GM12878 (cell line): Measurements from ENCODE around the gene CDKL5.

Source experiments
- CTCF ChIP-seq, 3 experiments: IDR thresholded peaks in 2 of 3; conservative IDR thresholded peaks in 1 of 3; 2 replicates each; pipeline ENCODE4 v1.5.1; 2011; ENCODE audit warnings: low read depth in 3 of 3, low read length in 3 of 3, mild to moderate bottlenecking in 3 of 3, control low read depth in 2 of 3, moderate library complexity in 2 of 3, inconsistent platforms in 1 of 3, mixed read lengths in 1 of 3; ENCODE audit not compliant: control insufficient read depth in 2 of 3, insufficient read depth in 1 of 3; ENCODE audit errors: extremely low read depth in 1 of 3
- EP300 ChIP-seq, 2 experiments: fragments of 150-350 bp in 1 of 2; IDR thresholded peaks; 2 replicates each; pipeline ENCODE4 v1.6.1; 2011 to 2012; ENCODE audit warnings: low read depth in 2 of 2, low read length in 2 of 2, borderline replicate concordance in 1 of 2, improper control_type of control experiment in 1 of 2, inconsistent platforms in 1 of 2; ENCODE audit not compliant: control insufficient read depth in 1 of 2
- KDM1A ChIP-seq: fragments of 200-600 bp; sonication (generic); IDR thresholded peaks from 2 replicates; pipeline ENCODE4 v1.6.1; 2016; ENCODE audit warnings: borderline replicate concordance
- MAX ChIP-seq: IDR thresholded peaks from 2 replicates; pipeline ENCODE4 v1.6.1; 2012; ENCODE audit warnings: low read depth, low read length, improper control_type of control experiment
- MYC ChIP-seq: IDR thresholded peaks from 2 replicates; pipeline ENCODE4 v1.6.1; 2011; ENCODE audit warnings: mild to moderate bottlenecking, low read length, moderate library complexity, inconsistent platforms; ENCODE audit not compliant: insufficient read depth, insufficient replicate concordance, insufficient read length, severe bottlenecking
- NRF1 ChIP-seq: conservative IDR thresholded peaks from 2 replicates; pipeline ENCODE4 v1.6.1; 2011; ENCODE audit warnings: mild to moderate bottlenecking, low read depth, low read length, improper control_type of control experiment
- PAX5 ChIP-seq: IDR thresholded peaks from 2 replicates; pipeline ENCODE4 v1.6.1; 2011; ENCODE audit warnings: low read depth, low read length, borderline replicate concordance
- POLR2A ChIP-seq: IDR thresholded peaks from 2 replicates; pipeline ENCODE4 v1.6.1; 2011; ENCODE audit warnings: low read depth, mild to moderate bottlenecking, low read length
- POLR2AphosphoS2 ChIP-seq: IDR thresholded peaks from 2 replicates; pipeline ENCODE4 v1.6.1; 2011; ENCODE audit warnings: low read depth, mild to moderate bottlenecking, low read length, improper control_type of control experiment, moderate library complexity
- SPI1 ChIP-seq: IDR thresholded peaks from 2 replicates; pipeline ENCODE4 v1.6.1; 2011; ENCODE audit warnings: low read depth, mild to moderate bottlenecking, low read length, moderate library complexity, borderline replicate concordance; ENCODE audit not compliant: insufficient read depth
- USF2 ChIP-seq: IDR thresholded peaks from 2 replicates; pipeline ENCODE4 v1.6.1; 2011; ENCODE audit warnings: low read depth, low read length, improper control_type of control experiment, borderline replicate concordance
- ZZZ3 ChIP-seq: IDR thresholded peaks from 2 replicates; pipeline ENCODE4 v1.6.1; 2011; ENCODE audit warnings: low read depth; ENCODE audit not compliant: control insufficient read depth, insufficient read length

- TF ChIP-seq EP300 (IDR thresholded peaks at IDR 0.05; ENCODE audit: borderline replicate concordance in 1 of 2, control insufficient read depth in 1 of 2, low read depth in 2 of 2, low read length in 2 of 2) (no peak), CTCF (IDR thresholded peaks at IDR 0.05 in 2 of 3, conservative IDR thresholded peaks at IDR 0.05 in 1 of 3; ENCODE audit: control insufficient read depth in 2 of 3, extremely low read depth in 1 of 3, insufficient read depth in 1 of 3, low read depth in 3 of 3, low read length in 3 of 3) (no peak), PAX5 (no peak), SPI1 (no peak), POLR2A (no peak), POLR2AphosphoS2 (no peak), USF2 (no peak), KDM1A (no peak), MAX (no peak), NRF1 (no peak), ZZZ3 (no peak), MYC (no peak)
Measured at GRCh38 chrX:18574591-18574990, 149.2 kb downstream of the CDKL5 start.
